Loucy (cell line): ENCODE results near the gene CCDC148.

Experiments
- H2AFZ ChIP-seq: fragments of 200-600 bp; sonication (generic); 2 replicates; pipeline ENCODE4 v1.6.0; 2016; ENCODE audit warnings: antibody characterized with exemption, mild to moderate bottlenecking, low read length, moderate library complexity
- H3F3A ChIP-seq: fragments of 200-600 bp; 2 replicates; pipeline ENCODE4 v1.6.0; 2016; ENCODE audit warnings: antibody characterized with exemption, low read depth, mild to moderate bottlenecking
- H3K27me3 ChIP-seq: fragments of 200-600 bp; sonication (generic); 2 replicates; pipeline ENCODE4 v1.6.1; 2014; ENCODE audit warnings: low read length, mild to moderate bottlenecking; ENCODE audit not compliant: insufficient read depth, poor library complexity, severe bottlenecking
- H3K36me3 ChIP-seq: fragments of 200-600 bp; sonication (generic); 2 replicates; pipeline ENCODE4 v1.6.1; 2016; ENCODE audit warnings: low read length; ENCODE audit not compliant: insufficient read depth
- H3K4me1 ChIP-seq: fragments of 200-600 bp; sonication (generic); 2 replicates; pipeline ENCODE4 v1.5.1; 2014; ENCODE audit warnings: low read length, mild to moderate bottlenecking; ENCODE audit not compliant: insufficient read depth, poor library complexity, severe bottlenecking
- H3K4me2 ChIP-seq: fragments of 200-600 bp; sonication (generic); 2 replicates; pipeline ENCODE4 v1.6.0; 2014; ENCODE audit warnings: antibody characterized with exemption, low read length, low read depth, mild to moderate bottlenecking; ENCODE audit not compliant: poor library complexity, severe bottlenecking
- H3K4me3 ChIP-seq: fragments of 200-600 bp; sonication (generic); 2 replicates; pipeline ENCODE4 v1.5.1; 2014; ENCODE audit warnings: low read length, mild to moderate bottlenecking, mixed read lengths; ENCODE audit not compliant: poor library complexity, severe bottlenecking
- H3K79me2 ChIP-seq: fragments of 200-600 bp; sonication (generic); 2 replicates; pipeline ENCODE4 v1.6.1; 2014; ENCODE audit warnings: low read length; ENCODE audit not compliant: insufficient read depth
- H3K9ac ChIP-seq: fragments of 200-600 bp; sonication (generic); 2 replicates; pipeline ENCODE4 v1.6.0; 2014; ENCODE audit warnings: mild to moderate bottlenecking, low read depth, low read length, moderate library complexity; ENCODE audit not compliant: poor library complexity, severe bottlenecking
- H3K9me2 ChIP-seq: fragments of 200-600 bp; sonication (generic); replicated peaks from 2 replicates; pipeline ENCODE4 v1.6.1; 2016; ENCODE audit warnings: low read depth, low read length, mixed read lengths
- H3K9me3 ChIP-seq: fragments of 200-600 bp; sonication (generic); 2 replicates; pipeline ENCODE4 v1.6.1; 2014; ENCODE audit warnings: mild to moderate bottlenecking, antibody characterized with exemption, low read length, low read depth; ENCODE audit not compliant: insufficient read depth
- H4K20me1 ChIP-seq: fragments of 200-600 bp; sonication (generic); 2 replicates; pipeline ENCODE4 v1.6.0; 2014; ENCODE audit warnings: antibody characterized with exemption, low read length, mild to moderate bottlenecking; ENCODE audit not compliant: insufficient read depth, poor library complexity, severe bottlenecking
- CTCF ChIP-seq: fragments of 200-600 bp; sonication (generic); conservative IDR thresholded peaks from 2 replicates; pipeline ENCODE4 v1.5.1; 2014; ENCODE audit warnings: mild to moderate bottlenecking, antibody characterized with exemption, low read length
- EZH2phosphoT487 ChIP-seq: fragments of 200-600 bp; IDR thresholded peaks from 2 replicates; pipeline ENCODE4 v1.6.1; 2018; ENCODE audit warnings: antibody characterized with exemption, mild to moderate bottlenecking, moderate library complexity, borderline replicate concordance

The CCDC148 gene

GRCh38 chr2:158393886-158394285 is 62.7 kb downstream of the CCDC148 start:
- no peaks in the 10 kb centered on the region for H3K79me2 ChIP-seq
- H3K36me3 ChIP-seq: no peaks in the 10 kb centered on the region
- no peaks in the 10 kb centered on the region for H3F3A ChIP-seq
- no peak overlapping the region for H3K4me2 ChIP-seq
- H2AFZ ChIP-seq: no peak overlapping the region
- no peak overlapping the region for H3K4me3 ChIP-seq
- H3K9me3 ChIP-seq: no peaks in the 10 kb centered on the region
- no peaks in the 10 kb centered on the region for H4K20me1 ChIP-seq
- no peaks in the 10 kb centered on the region for H3K27me3 ChIP-seq
- TF ChIP-seq EZH2phosphoT487: no peak
- TF ChIP-seq CTCF: no peak
- no peaks in the 10 kb centered on the region for H3K9me2 ChIP-seq
- no peaks in the 10 kb centered on the region for H3K4me1 ChIP-seq
- H3K9ac ChIP-seq: no peak overlapping the region

GRCh38 chr2:158392687-158393086 is 63.9 kb downstream of the CCDC148 start:
- Histone ChIP-seq H3K9me2 (no peaks in the 10 kb centered on the region), H3K4me1 (no peaks in the 10 kb centered on the region), H3K36me3 (no peaks in the 10 kb centered on the region), H3F3A (no peaks in the 10 kb centered on the region), H3K9ac (no peak overlapping the region), H4K20me1 (no peaks in the 10 kb centered on the region), H3K9me3 (no peaks in the 10 kb centered on the region), H3K4me3 (no peak overlapping the region), H3K4me2 (no peak overlapping the region), H2AFZ (no peak overlapping the region), H3K27me3 (no peaks in the 10 kb centered on the region), H3K79me2 (no peaks in the 10 kb centered on the region)
- TF ChIP-seq EZH2phosphoT487 (no peak), CTCF (no peak)

- Histone ChIP-seq H4K20me1 (no peaks in the 10 kb centered on the region), H3K9me3 (no peaks in the 10 kb centered on the region), H3F3A (no peaks in the 10 kb centered on the region), H3K4me2 (no peak overlapping the region), H3K9me2 (no peaks in the 10 kb centered on the region), H3K9ac (no peak overlapping the region), H3K79me2 (no peaks in the 10 kb centered on the region), H2AFZ (no peak overlapping the region), H3K4me3 (no peak overlapping the region), H3K4me1 (no peaks in the 10 kb centered on the region), H3K36me3 (no peaks in the 10 kb centered on the region), H3K27me3 (no peaks in the 10 kb centered on the region)
- no peak for TF ChIP-seq CTCF
- no peak for TF ChIP-seq EZH2phosphoT487
These were observed 64.7 kb downstream of the CCDC148 start for GRCh38 chr2:158391876-158392275.
